Rectal smooth muscle tissue (tissue), 1 donor: Measurements from ENCODE around the gene RNU6-8.

Experiments
- H3K27ac ChIP-seq: one replicate; pipeline ENCODE4 v1.7.0; 2013; ENCODE audit warnings: low read depth, low read length, inconsistent platforms
- H3K27me3 ChIP-seq: one replicate; pipeline ENCODE4 v1.7.0; 2013; ENCODE audit warnings: low read length; ENCODE audit not compliant: control insufficient read depth, insufficient read depth
- H3K36me3 ChIP-seq: one replicate; pipeline ENCODE4 v1.7.0; 2013; ENCODE audit warnings: low read length; ENCODE audit not compliant: control insufficient read depth, insufficient read depth
- H3K4me1 ChIP-seq: one replicate; pipeline ENCODE4 v1.7.0; 2013; ENCODE audit warnings: low read length; ENCODE audit not compliant: control insufficient read depth, insufficient read depth
- H3K4me3 ChIP-seq: one replicate; pipeline ENCODE4 v1.7.0; 2013; ENCODE audit warnings: low read length
- H3K9ac ChIP-seq: one replicate; pipeline ENCODE4 v1.7.0; 2013; ENCODE audit warnings: low read length

The RNU6-8 gene

DNA sequence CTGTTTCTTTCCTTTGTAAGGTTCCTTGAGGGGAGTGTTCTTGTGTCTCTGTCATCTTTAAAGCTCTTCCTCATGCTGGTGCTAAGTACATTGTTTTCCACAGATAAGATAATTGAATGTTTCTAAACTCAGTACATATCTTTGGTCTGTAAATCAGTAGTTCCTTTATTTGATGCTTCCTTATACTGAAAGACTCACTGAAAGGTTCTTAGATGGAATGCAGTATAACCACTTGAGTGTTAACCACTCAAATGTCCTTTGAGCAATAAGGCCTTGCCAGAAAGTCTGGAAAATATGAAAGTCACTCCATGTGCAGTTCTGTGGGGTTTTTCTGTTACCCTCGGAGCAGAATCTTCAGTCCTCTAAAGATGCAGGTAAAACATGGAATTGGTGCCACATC is 23.0 kb upstream of the RNU6-8 start:
- Histone ChIP-seq H3K4me3 (no peak overlapping the region), H3K27ac (peak overlapping the region; percentile 64), H3K27me3 (no peaks in the 10 kb centered on the region), H3K9ac (no peak overlapping the region), H3K4me1 (peaks cover 20% of the 10 kb centered on the region), H3K36me3 (no peaks in the 10 kb centered on the region)

DNA sequence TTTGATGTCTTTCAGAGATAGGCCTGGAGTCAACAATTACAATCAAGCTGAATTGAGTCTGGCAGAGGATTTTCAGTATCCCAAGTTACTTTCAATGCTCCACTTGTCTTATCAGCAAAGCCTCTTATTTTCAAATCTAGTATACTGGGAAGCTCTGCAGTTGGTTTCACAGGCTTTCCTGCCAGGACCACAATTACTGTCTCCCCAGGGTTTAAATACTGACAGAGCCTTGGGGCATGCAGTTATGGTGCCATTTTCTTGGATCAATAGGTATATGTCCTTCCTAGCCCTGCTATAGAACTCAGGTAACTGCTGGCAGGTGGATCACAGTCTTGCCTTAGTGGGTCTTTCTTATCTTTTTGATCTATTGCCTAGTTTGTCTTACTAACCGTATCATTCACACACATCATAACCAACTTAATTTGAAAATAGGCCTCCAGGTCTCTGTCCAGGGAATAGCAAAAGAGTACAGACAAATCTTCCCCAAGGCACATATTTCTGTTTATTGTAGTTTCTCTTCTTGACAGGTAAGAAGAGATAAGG is 22.4 kb upstream of the RNU6-8 start:
- H3K9ac ChIP-seq: no peak overlapping the region
- no peaks in the 10 kb centered on the region for H3K27me3 ChIP-seq
- H3K4me1 ChIP-seq: peaks cover 15% of the 10 kb centered on the region
- peak overlapping the region; percentile 64 for H3K27ac ChIP-seq
- no peak overlapping the region for H3K4me3 ChIP-seq
- H3K36me3 ChIP-seq: no peaks in the 10 kb centered on the region

DNA sequence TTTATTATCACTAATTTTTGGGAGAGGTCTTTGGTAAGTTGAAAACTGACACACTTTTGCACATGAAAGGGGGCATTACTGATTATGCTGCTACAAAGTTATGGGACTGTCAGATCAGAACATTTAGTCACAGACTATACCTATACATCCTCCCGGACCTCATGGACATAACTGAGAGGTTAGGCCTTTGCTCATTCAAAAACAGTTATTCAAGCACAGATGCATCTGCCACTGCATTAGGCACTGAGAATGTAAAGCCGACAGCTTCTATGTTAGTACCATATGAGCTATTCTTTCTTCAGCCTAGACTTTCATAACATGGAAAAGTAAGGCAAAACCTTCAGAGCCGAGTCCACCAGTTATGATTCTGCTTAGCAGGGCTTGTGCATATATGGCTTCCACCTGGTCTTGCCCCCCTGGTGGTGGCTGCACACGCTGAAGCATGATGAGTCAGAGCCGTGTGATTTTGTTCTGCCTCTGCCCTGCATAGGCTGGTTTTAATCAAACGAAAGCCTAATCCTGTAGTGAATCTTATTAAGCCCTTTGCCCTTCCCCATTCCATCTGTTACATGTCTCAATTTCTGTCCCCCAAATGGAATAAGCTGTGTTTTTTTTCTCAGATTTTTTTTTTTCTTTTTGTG is 21.8 kb upstream of the RNU6-8 start:
- Histone ChIP-seq H3K9ac (no peak overlapping the region), H3K27ac (peak overlapping the region; percentile 64), H3K36me3 (no peaks in the 10 kb centered on the region), H3K27me3 (no peaks in the 10 kb centered on the region), H3K4me3 (no peak overlapping the region), H3K4me1 (peaks cover 10% of the 10 kb centered on the region)

DNA sequence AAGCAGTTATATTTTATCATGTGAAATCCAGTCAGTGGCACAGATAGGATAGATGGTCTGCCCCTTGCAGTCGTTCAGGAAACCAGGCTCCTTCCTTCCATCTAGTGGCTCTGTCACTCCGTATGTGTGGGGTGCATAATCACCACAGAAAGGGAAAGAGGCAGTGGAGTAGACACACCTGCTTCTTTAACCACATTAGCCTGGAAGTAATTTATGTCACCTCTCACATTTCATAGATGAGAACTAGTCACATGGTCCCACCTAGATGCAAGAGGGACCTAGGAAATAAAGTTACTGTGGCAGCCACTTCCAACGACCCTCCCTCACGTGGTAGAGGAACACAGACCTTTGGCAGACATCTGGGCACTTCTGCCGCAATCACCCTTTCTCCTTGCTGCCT is 14.2 kb upstream of the RNU6-8 start:
- Histone ChIP-seq H3K36me3 (no peaks in the 10 kb centered on the region), H3K9ac (no peak overlapping the region), H3K4me3 (no peak overlapping the region), H3K4me1 (no peaks in the 10 kb centered on the region), H3K27me3 (no peaks in the 10 kb centered on the region), H3K27ac (no peak overlapping the region)

DNA sequence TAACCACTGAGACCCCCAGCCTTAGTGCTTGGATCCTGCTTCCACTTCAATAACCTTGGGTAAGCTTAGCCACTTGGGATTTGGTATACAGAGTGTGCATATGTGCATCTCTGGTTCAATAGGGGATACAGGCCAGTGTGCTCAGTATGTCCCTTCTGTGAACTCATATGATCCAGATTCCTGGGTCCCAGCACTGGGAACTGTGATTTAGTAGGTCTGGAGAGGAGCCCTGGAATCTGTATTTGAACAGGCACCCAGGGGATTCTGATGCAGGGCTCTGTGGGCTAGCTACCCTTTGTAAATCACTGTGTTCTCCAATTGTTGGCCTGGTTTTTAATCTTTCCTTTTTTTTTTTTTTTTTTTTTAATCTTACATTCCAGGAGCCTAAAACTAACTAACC is 9.8 kb upstream of the RNU6-8 start:
- H3K27me3 ChIP-seq: no peaks in the 10 kb centered on the region
- H3K36me3 ChIP-seq: no peaks in the 10 kb centered on the region
- H3K9ac ChIP-seq: no peak overlapping the region
- H3K4me1 ChIP-seq: no peaks in the 10 kb centered on the region
- no peak overlapping the region for H3K27ac ChIP-seq
- H3K4me3 ChIP-seq: no peak overlapping the region

DNA sequence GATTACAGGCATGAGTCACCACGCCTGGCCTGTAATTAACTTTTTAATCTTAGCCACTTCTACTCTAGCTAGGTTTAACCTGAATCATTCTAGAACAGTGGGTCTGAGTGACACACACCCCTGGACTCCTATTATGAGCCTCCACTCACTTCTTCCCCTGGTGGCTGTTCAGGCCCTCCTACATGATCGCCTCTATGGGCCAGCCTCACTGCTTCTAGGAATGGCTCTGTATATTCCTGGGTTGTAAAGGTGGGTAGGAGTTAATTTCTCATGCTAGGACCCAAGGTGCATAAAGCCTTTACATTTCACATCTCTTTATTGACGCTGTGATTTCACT is 8.0 kb upstream of the RNU6-8 start:
- Histone ChIP-seq H3K4me1 (no peaks in the 10 kb centered on the region), H3K36me3 (no peaks in the 10 kb centered on the region), H3K4me3 (no peak overlapping the region), H3K9ac (no peak overlapping the region), H3K27ac (no peak overlapping the region), H3K27me3 (no peaks in the 10 kb centered on the region)

DNA sequence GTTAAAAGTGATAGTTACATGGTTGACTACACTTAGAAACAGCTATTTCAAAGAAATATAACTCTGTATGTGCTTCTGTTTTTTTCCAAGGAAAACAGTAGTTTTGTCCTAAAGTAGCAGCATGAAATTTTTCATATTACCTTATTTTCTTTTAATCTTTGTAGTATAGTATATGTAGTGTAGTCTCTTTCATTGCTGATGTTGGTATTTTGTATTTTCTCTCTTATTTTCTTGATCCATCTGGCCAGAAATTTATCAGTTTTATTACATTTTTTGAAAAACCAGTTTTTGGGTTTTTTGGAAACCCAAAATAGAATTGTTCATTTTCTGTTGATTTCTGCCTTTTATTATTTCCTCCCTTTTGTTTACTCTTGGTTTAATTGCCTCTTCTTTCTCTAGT is 6.4 kb upstream of the RNU6-8 start:
- Histone ChIP-seq H3K4me3 (no peak overlapping the region), H3K4me1 (no peaks in the 10 kb centered on the region), H3K9ac (no peak overlapping the region), H3K27ac (no peak overlapping the region), H3K36me3 (no peaks in the 10 kb centered on the region), H3K27me3 (no peaks in the 10 kb centered on the region)

DNA sequence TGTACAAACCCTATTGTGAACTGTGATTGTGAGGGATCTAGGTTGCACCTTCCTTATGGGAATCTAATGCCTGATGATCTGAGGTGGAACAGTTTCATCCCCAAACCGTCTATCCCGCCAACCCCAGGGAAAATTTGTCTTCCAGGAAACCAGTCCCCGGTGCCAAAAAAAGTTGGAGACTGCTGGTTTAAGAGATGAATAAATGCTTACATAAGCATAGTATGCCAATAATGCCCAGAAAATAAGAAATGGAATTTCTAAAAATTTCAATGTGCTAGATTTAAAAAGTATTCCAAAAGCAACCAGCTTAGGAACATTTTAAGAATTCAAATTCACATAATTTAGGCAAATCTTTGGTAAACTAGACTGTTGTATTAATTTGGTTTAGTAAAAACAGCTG is 5.4 kb upstream of the RNU6-8 start:
- Histone ChIP-seq H3K9ac (no peak overlapping the region), H3K4me1 (no peaks in the 10 kb centered on the region), H3K27ac (no peak overlapping the region), H3K4me3 (no peak overlapping the region), H3K36me3 (no peaks in the 10 kb centered on the region), H3K27me3 (no peaks in the 10 kb centered on the region)

DNA sequence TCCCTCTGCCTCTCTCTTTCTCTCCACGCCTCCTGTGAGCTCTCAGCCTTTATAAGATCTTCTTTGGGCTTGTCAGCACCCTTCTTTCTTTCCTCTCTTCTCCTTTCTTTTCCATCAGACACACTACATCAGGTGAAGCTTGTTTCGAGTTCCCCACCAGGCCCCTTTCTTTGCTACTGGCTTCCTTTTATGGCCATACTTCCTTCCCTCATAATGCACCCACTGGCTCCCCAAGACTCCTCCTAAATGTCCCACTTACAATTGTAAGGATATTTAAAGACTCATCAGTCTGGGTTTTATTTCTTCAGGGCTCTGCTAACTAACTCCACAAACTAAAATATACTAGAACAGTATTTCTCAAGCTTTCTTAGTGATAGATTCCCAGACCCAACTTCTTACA is 3.5 kb upstream of the RNU6-8 start:
- no peaks in the 10 kb centered on the region for H3K36me3 ChIP-seq
- no peaks in the 10 kb centered on the region for H3K27me3 ChIP-seq
- no peak overlapping the region for H3K27ac ChIP-seq
- H3K4me1 ChIP-seq: peaks cover 2% of the 10 kb centered on the region
- H3K4me3 ChIP-seq: no peak overlapping the region
- H3K9ac ChIP-seq: no peak overlapping the region

DNA sequence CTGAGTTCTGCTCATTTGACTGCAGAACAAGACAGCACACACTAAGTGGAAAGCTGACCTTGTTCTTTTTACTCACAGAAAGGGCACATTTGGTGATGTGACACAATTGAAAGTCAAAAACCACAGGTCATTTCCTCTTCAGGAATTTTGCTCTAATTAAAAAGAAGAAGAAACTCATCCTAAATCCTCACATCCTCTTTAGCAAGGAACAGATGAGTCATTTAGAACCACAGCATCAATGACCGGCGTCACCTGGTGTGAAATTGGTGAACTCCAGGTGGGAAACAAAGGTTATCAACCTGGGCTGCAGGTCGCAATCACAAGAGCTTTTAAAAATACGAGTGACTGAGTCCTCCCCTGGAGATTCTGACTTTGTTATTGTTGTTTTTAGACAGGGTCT is 2.9 kb upstream of the RNU6-8 start:
- Histone ChIP-seq H3K4me3 (no peak overlapping the region), H3K9ac (no peak overlapping the region), H3K36me3 (no peaks in the 10 kb centered on the region), H3K27me3 (no peaks in the 10 kb centered on the region), H3K27ac (no peak overlapping the region), H3K4me1 (peaks cover 2% of the 10 kb centered on the region)

DNA sequence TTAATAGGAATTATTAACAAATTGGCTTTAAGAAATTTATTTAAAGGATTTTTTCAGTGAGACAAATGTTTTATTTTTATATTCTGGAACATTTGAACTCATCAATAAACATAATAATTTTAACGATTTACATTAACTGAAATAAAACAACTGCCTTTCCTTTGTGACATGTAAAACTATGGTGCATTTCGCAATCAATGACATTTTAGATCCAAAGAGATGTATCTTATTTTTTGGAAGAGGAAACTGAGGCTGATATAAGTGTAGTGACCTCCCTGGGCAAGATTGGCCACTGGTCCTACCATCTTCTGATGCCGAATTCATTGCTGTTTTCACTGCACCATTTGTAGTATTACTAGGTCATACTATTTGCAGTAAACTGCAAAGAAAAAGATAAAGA is 2.5 kb upstream of the RNU6-8 start:
- peaks cover 2% of the 10 kb centered on the region for H3K4me1 ChIP-seq
- H3K27me3 ChIP-seq: no peaks in the 10 kb centered on the region
- H3K4me3 ChIP-seq: no peak overlapping the region
- H3K27ac ChIP-seq: no peak overlapping the region
- H3K36me3 ChIP-seq: no peaks in the 10 kb centered on the region
- no peak overlapping the region for H3K9ac ChIP-seq

DNA sequence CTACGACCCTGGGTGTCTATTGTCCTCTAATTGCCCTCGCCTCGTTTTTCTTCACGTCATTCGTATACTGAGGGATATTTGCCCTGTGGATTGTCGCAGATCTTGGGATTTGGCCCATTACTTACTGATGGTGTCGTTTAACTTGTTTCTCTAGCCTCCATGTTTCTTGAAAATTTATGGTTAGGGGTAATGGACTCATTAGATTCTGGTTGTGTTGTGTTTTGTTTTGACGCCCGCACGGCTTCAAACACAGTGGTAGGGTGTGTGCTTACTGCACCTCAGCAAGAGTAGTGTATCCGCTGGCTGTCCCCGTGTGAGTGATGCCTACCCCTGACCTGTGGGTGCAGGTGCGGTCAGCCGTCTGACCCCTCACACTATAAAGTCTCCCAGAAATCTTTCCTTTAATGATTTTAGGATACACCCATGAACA is 874 bp upstream of the RNU6-8 start:
- no peak overlapping the region for H3K9ac ChIP-seq
- H3K36me3 ChIP-seq: no peaks in the 10 kb centered on the region
- peak overlapping the region; percentile 96 for H3K4me3 ChIP-seq
- H3K27ac ChIP-seq: peak overlapping the region; percentile 81
- no peaks in the 10 kb centered on the region for H3K27me3 ChIP-seq
- H3K4me1 ChIP-seq: peaks cover 2% of the 10 kb centered on the region

DNA sequence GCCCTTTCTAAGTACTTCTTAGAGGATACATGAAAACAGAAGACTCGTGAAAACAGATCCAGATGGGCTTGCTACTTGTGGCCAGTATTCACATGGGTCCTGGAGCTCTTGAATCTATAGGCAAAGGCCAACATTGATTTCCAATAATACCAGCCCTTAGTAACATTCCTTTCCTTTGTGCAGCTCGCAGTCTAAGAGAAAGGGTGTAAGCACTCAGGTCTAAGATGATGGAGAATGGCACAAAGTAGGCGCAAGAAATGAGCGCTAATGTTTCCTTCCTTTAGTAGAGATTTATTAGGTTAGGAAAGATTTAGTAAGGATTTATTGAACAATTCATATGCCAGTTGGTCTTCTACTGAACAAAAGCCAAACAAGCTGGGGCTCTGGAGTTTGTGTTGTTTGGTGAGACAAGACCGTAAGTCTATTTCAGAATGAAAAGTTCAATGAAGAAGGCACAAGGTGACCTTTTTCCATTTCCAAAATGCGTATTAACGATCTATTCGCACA is 525 bp downstream of the RNU6-8 start:
- H3K4me1 ChIP-seq: peaks cover 2% of the 10 kb centered on the region
- no peaks in the 10 kb centered on the region for H3K27me3 ChIP-seq
- no peak overlapping the region for H3K9ac ChIP-seq
- no peaks in the 10 kb centered on the region for H3K36me3 ChIP-seq
- peak overlapping the region; percentile 96 for H3K4me3 ChIP-seq
- peak overlapping the region; percentile 81 for H3K27ac ChIP-seq
